Measurements from ENCODE around the gene PATE3.

DNA sequence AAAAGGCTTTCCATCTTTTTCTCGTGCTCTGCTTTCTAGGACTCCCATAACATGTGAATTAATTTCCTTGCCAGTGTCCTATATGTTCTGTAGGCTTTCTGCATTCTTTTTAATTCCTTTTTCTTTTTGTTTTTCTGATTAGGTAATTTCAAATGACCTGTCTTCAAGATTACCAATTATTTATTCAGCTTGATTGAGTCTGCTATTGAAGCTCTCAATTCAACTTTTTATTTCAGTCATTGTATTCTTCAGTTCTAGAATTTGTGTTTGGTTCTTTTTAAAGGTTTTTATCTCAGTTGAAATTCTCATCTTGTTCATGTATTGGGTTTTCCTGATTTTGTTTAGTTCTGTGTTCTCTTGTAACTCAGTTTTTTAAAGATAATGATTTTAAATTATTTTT, 14.5 kb downstream of the PATE3 start:
- no peak for TF ChIP-seq EZH2 (IDR thresholded peaks at IDR 0.05; ENCODE audit: low read length)
- no peak for TF ChIP-seq CTCF (optimal IDR thresholded peaks at IDR 0.05 in 1 of 3, IDR thresholded peaks at IDR 0.05 in 1 of 3, conservative IDR thresholded peaks at IDR 0.05 in 1 of 3; ENCODE audit: extremely low read depth in 1 of 3, insufficient read depth in 2 of 3, low read length in 3 of 3)

All from keratinocyte (primary cell).